Keratinocyte (primary cell): Measurements from ENCODE around the gene MRPL3. TPM values are rescaled to one million over a fixed set of nuclear protein-coding genes. Genes with fewer than 3 reads are reported as not detected.

Experiments used
- DNase-seq: peaks from one replicate; pipeline ENCODE4 v3.0.0-alpha.2; 2011; ENCODE audit warnings: low read depth, missing footprints, low spot score
- FAIRE-seq: peaks from 2 replicates; lab custom pipeline; 2011; peaks lifted over from hg19 to GRCh38; lab: Jason Lieb, UNC
- H2AFZ ChIP-seq: 2 replicates; pipeline ENCODE4 v1.6.0; 2012; ENCODE audit warnings: low read length, control low read depth, inconsistent platforms; ENCODE audit not compliant: control insufficient read depth
- H3K27ac ChIP-seq: 2 replicates; pipeline ENCODE4 v1.5.1; 2011; ENCODE audit warnings: low read length; ENCODE audit not compliant: control insufficient read depth, insufficient read depth
- H3K27me3 ChIP-seq: 3 replicates; pipeline ENCODE4 v1.6.0; 2011; ENCODE audit warnings: low read length; ENCODE audit not compliant: control insufficient read depth, insufficient read depth; ENCODE audit errors: extremely low read depth
- H3K36me3 ChIP-seq, 2 experiments: 2 replicates in 1 of 2; 3 replicates in 1 of 2; pipeline ENCODE4 v1.5.1; 2011; ENCODE audit warnings: low read length in 2 of 2, mild to moderate bottlenecking in 1 of 2; ENCODE audit not compliant: control insufficient read depth in 2 of 2, insufficient read depth in 2 of 2; ENCODE audit errors: extremely low read depth in 1 of 2
- H3K4me1 ChIP-seq: 3 replicates; pipeline ENCODE4 v1.5.1; 2011; ENCODE audit warnings: low read length; ENCODE audit not compliant: control insufficient read depth, insufficient read depth; ENCODE audit errors: extremely low read depth
- H3K4me2 ChIP-seq: 3 replicates; pipeline ENCODE4 v1.6.0; 2011; ENCODE audit warnings: low read depth, low read length; ENCODE audit not compliant: control insufficient read depth, insufficient read depth; ENCODE audit errors: extremely low read depth
- H3K4me3 ChIP-seq, 3 experiments: fragments of 200-600 bp in 1 of 3; sonication (generic) in 1 of 3; 2 replicates in 2 of 3; 3 replicates in 1 of 3; pipeline ENCODE4 v1.5.1; 2011 to 2016; ENCODE audit warnings: low read length in 3 of 3, mild to moderate bottlenecking in 3 of 3, control low read depth in 2 of 3, inconsistent platforms in 1 of 3, low read depth in 1 of 3, mixed read lengths in 1 of 3, mixed run types in 1 of 3, moderate library complexity in 1 of 3; ENCODE audit not compliant: control insufficient read depth in 2 of 3, insufficient read depth in 2 of 3; ENCODE audit errors: extremely low read depth in 1 of 3
- H3K79me2 ChIP-seq: 2 replicates; pipeline ENCODE4 v1.6.0; 2012; ENCODE audit warnings: low read length; ENCODE audit not compliant: control insufficient read depth, insufficient read depth
- H3K9ac ChIP-seq: 3 replicates; pipeline ENCODE4 v1.6.0; 2011; ENCODE audit warnings: low read length; ENCODE audit not compliant: control insufficient read depth, insufficient read depth; ENCODE audit errors: extremely low read depth
- H3K9me1 ChIP-seq: 3 replicates; pipeline ENCODE4 v1.6.0; 2011; ENCODE audit warnings: low read length; ENCODE audit not compliant: control insufficient read depth, insufficient read depth; ENCODE audit errors: extremely low read depth
- H3K9me3 ChIP-seq: 2 replicates; pipeline ENCODE4 v1.5.1; 2012; ENCODE audit warnings: low read depth, low read length; ENCODE audit not compliant: control insufficient read depth
- H4K20me1 ChIP-seq: 3 replicates; pipeline ENCODE4 v1.6.0; 2011; ENCODE audit warnings: low read length; ENCODE audit not compliant: control insufficient read depth, insufficient read depth; ENCODE audit errors: extremely low read depth
- CTCF ChIP-seq, 3 experiments: IDR thresholded peaks in 1 of 3; conservative IDR thresholded peaks in 1 of 3; optimal IDR thresholded peaks in 1 of 3; 2 replicates in 2 of 3; 3 replicates in 1 of 3; pipeline versions ENCODE3 to v1.5.1; 2011; ENCODE audit warnings: low read length in 3 of 3, mild to moderate bottlenecking in 3 of 3, moderate library complexity in 2 of 3, control low read depth in 1 of 3, inconsistent platforms in 1 of 3; ENCODE audit not compliant: insufficient read depth in 2 of 3; ENCODE audit errors: extremely low read depth in 1 of 3
- EZH2 ChIP-seq: IDR thresholded peaks from one replicate; pipeline ENCODE4 v1.6.1; 2012; ENCODE audit warnings: inconsistent platforms, mild to moderate bottlenecking, low read length, moderate library complexity
- dilution Hi-C: fragments of 300-500 bp; cut with MboI; formaldehyde crosslinking; loops from one replicate; pipeline ENCODE4 v1.7.0; 2020; ENCODE audit warnings: low sequenced_read_pairs; ENCODE audit not compliant: extremely low pct_ligation_motif_present
- polyA plus RNA-seq, 5 experiments: library from polyadenylated mRNA; depleted of rRNA in 3 of 5; stranded (reverse) in 3 of 5; stranded (forward) in 1 of 5; unstranded in 1 of 5; fragments of >200 nt; gene quantifications; 1 replicate in 1 of 5; 2 replicates in 3 of 5; 3 replicates in 1 of 5; pipeline versions ENCODE4 v1.2.1 to v1.2.3, GENCODE V29; 2011 to 2012; ENCODE audit warnings: missing spikeins in 2 of 5, low read depth in 1 of 5, low replicate concordance in 1 of 5

Gene MRPL3
- polyA plus RNA-seq, 1 donor (not counting 4 experiments of a cell fraction or from before 2014, with no cell fraction given) = 228 TPM

GRCh38 chr3:131474115-131474514 lies 28.7 kb downstream of the MRPL3 start:
- peaks cover 4% of the 10 kb centered on the region in 2 experiments for H3K36me3 ChIP-seq
- no peak overlapping the region for H3K27ac ChIP-seq
- dilution Hi-C loops = no loop called here
- FAIRE-seq (no peak), DNase-seq (no peak)
- peaks cover 25% of the 10 kb centered on the region for H3K79me2 ChIP-seq
- no peaks in the 10 kb centered on the region for H3K9me1 ChIP-seq
- TF ChIP-seq CTCF (optimal IDR thresholded peaks at IDR 0.05 in 1 of 3, IDR thresholded peaks at IDR 0.05 in 1 of 3, conservative IDR thresholded peaks at IDR 0.05 in 1 of 3; ENCODE audit: extremely low read depth in 1 of 3, insufficient read depth in 2 of 3, low read length in 3 of 3) (no peak), EZH2 (no peak)
- H3K4me2 ChIP-seq = no peak overlapping the region
- no peaks in the 10 kb centered on the region for H3K9me3 ChIP-seq
- H3K9ac ChIP-seq = no peak overlapping the region
- H2AFZ ChIP-seq = no peak overlapping the region
- no peaks in the 10 kb centered on the region for H3K4me1 ChIP-seq
- H4K20me1 ChIP-seq = peaks cover 2% of the 10 kb centered on the region
- no peaks in the 10 kb centered on the region for H3K27me3 ChIP-seq
- H3K4me3 ChIP-seq = no peak overlapping the region

GRCh38 chr3:131470377-131470776 lies 32.4 kb downstream of the MRPL3 start:
- Histone ChIP-seq H3K9me1 (no peaks in the 10 kb centered on the region), H3K4me2 (no peak overlapping the region), H2AFZ (no peak overlapping the region), H3K79me2 (peaks cover 22% of the 10 kb centered on the region), H3K27me3 (no peaks in the 10 kb centered on the region), H3K27ac (no peak overlapping the region), H3K36me3 (peaks cover 4 to 7% of the 10 kb centered on the region in 2 experiments), H3K9me3 (no peaks in the 10 kb centered on the region), H3K4me3 (no peak overlapping the region), H3K9ac (no peak overlapping the region), H4K20me1 (peaks cover 2% of the 10 kb centered on the region), H3K4me1 (no peaks in the 10 kb centered on the region)
- FAIRE-seq (no peak), DNase-seq (no peak)
- dilution Hi-C loops = no loop called here
- TF ChIP-seq CTCF (optimal IDR thresholded peaks at IDR 0.05 in 1 of 3, IDR thresholded peaks at IDR 0.05 in 1 of 3, conservative IDR thresholded peaks at IDR 0.05 in 1 of 3; ENCODE audit: extremely low read depth in 1 of 3, insufficient read depth in 2 of 3, low read length in 3 of 3) (no peak), EZH2 (no peak)
